Mammary epithelial cell (primary cell): Measurements from ENCODE around the gene FEZF2.

Experiments used
- EZH2 ChIP-seq: IDR thresholded peaks from 2 replicates; pipeline ENCODE4 v1.6.1; 2012; ENCODE audit warnings: low read length, inconsistent platforms, borderline replicate concordance
- TF ChIP-seq, protein P1 (sequence below), 2 donors: IDR thresholded peaks in 1 of 2; conservative IDR thresholded peaks in 1 of 2; 2 replicates each; pipeline ENCODE4 v1.5.1; 2011 to 2012; ENCODE audit warnings: inconsistent platforms in 2 of 2, low read length in 2 of 2, mild to moderate bottlenecking in 2 of 2, control low read depth in 1 of 2, low read depth in 1 of 2; ENCODE audit not compliant: insufficient read depth in 1 of 2; ENCODE audit errors: extremely low read depth in 1 of 2

DNA sequence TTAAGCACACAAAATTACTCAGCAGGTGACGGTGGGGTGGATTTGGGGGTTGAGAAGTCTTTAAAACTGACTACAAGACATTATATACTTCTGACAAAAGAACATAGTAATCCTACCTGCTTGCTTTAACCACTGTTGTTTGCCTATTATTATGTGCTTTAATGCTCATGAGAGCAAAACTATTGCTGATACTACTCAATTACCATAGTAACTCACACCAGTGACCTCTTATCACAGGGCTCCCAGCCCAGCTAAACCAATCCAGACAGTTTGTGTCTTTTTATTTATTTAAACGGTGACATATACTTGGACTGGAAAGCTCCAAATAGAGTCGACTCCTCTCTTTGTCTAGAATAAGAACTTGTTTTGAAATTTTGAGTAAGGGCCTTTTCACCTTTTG is 42.8 kb upstream of the FEZF2 start:
- TF ChIP-seq, protein P1, sequence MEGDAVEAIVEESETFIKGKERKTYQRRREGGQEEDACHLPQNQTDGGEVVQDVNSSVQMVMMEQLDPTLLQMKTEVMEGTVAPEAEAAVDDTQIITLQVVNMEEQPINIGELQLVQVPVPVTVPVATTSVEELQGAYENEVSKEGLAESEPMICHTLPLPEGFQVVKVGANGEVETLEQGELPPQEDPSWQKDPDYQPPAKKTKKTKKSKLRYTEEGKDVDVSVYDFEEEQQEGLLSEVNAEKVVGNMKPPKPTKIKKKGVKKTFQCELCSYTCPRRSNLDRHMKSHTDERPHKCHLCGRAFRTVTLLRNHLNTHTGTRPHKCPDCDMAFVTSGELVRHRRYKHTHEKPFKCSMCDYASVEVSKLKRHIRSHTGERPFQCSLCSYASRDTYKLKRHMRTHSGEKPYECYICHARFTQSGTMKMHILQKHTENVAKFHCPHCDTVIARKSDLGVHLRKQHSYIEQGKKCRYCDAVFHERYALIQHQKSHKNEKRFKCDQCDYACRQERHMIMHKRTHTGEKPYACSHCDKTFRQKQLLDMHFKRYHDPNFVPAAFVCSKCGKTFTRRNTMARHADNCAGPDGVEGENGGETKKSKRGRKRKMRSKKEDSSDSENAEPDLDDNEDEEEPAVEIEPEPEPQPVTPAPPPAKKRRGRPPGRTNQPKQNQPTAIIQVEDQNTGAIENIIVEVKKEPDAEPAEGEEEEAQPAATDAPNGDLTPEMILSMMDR (conservative IDR thresholded peaks at IDR 0.05 in 1 of 2, IDR thresholded peaks at IDR 0.05 in 1 of 2; ENCODE audit: extremely low read depth in 1 of 2, insufficient read depth in 1 of 2, low read depth in 1 of 2, low read length in 2 of 2) = no peak
- TF ChIP-seq EZH2 = no peak
